OCI-LY3 (cell line): Measurements from ENCODE around the gene ANKRD33B.
A peak's percentile ranks its signal among the peaks of the same experiment; 100 is the strongest.

Experiments
- H2AFZ ChIP-seq: fragments of 200-600, 300-600 bp; shearing (Covaris generic); 2 replicates; pipeline ENCODE4 v1.6.0; 2014; ENCODE audit warnings: antibody characterized with exemption, low read depth, low read length
- H3K27ac ChIP-seq: fragments of 200-600, 300-600 bp; sonication (generic); 2 replicates; pipeline ENCODE4 v1.5.1; 2014; ENCODE audit warnings: mild to moderate bottlenecking, low read length, moderate library complexity, mixed read lengths
- H3K27me3 ChIP-seq: fragments of 200-600, 300-600 bp; sonication (generic); 2 replicates; pipeline ENCODE4 v1.6.1; 2014; ENCODE audit warnings: low read depth, low read length, mixed read lengths
- H3K36me3 ChIP-seq: fragments of 200-600, 300-600 bp; sonication (generic); replicated peaks from 2 replicates; pipeline ENCODE3; 2014; ENCODE audit warnings: low read depth, low read length, mixed read lengths
- H3K4me1 ChIP-seq: fragments of 300-600, 200-600 bp; sonication (generic); 2 replicates; pipeline ENCODE4 v1.6.1; 2014; ENCODE audit warnings: low read length, mixed read lengths
- H3K4me2 ChIP-seq: fragments of 200-600, 300-600 bp; sonication (generic); 2 replicates; pipeline ENCODE4 v1.6.1; 2014; ENCODE audit warnings: low read length, mixed read lengths
- H3K4me3 ChIP-seq: fragments of 300-600, 200-600 bp; sonication (generic); 2 replicates; pipeline ENCODE4 v1.5.1; 2014; ENCODE audit warnings: antibody characterized with exemption, mild to moderate bottlenecking, low read length, moderate library complexity
- H3K79me2 ChIP-seq: fragments of 300-600, 200-600 bp; shearing (Covaris generic); 2 replicates; pipeline ENCODE4 v1.6.1; 2014; ENCODE audit warnings: mild to moderate bottlenecking, low read length, mixed read lengths
- H3K9ac ChIP-seq: fragments of 300-600, 200-600 bp; shearing (Covaris generic); 2 replicates; pipeline ENCODE4 v1.6.0; 2014; ENCODE audit warnings: mild to moderate bottlenecking, low read length, moderate library complexity
- H3K9me3 ChIP-seq: fragments of 200-600, 300-600 bp; shearing (Covaris generic); 2 replicates; pipeline ENCODE4 v1.6.1; 2014; ENCODE audit warnings: low read length, mixed read lengths; ENCODE audit not compliant: insufficient read depth
- H4K20me1 ChIP-seq: fragments of 200-600, 300-600 bp; sonication (generic); 2 replicates; pipeline ENCODE4 v1.6.1; 2016; ENCODE audit warnings: low read length, mixed read lengths; ENCODE audit not compliant: insufficient read depth
- CTCF ChIP-seq: fragments of 200-600, 300-600 bp; sonication (generic); IDR thresholded peaks from 2 replicates; pipeline ENCODE4 v1.5.1; 2014; ENCODE audit warnings: antibody characterized with exemption, low read length, low read depth
- EZH2phosphoT487 ChIP-seq: fragments of 200-600 bp; shearing (Covaris generic); IDR thresholded peaks from 2 replicates; pipeline ENCODE4 v1.6.1; 2018; ENCODE audit warnings: antibody characterized with exemption, mixed run types, low read depth

The ANKRD33B gene

GRCh38 chr5:10576790-10577189 is 12.9 kb downstream of the ANKRD33B start:
- Histone ChIP-seq H3K27me3 (no peaks in the 10 kb centered on the region), H3K27ac (peak overlapping the region; percentile 96), H3K4me3 (peak overlapping the region; percentile 32), H3K36me3 (peaks cover 23% of the 10 kb centered on the region), H3K79me2 (peaks cover 91% of the 10 kb centered on the region), H3K9me3 (no peaks in the 10 kb centered on the region), H3K4me2 (peak overlapping the region; percentile 71), H3K4me1 (peaks cover 87% of the 10 kb centered on the region), H2AFZ (no peak overlapping the region), H3K9ac (no peak overlapping the region; the same call in 1 of the 2 replicates), H4K20me1 (peaks cover 69% of the 10 kb centered on the region)
- TF ChIP-seq EZH2phosphoT487 (no peak), CTCF (no peak)

GRCh38 chr5:10577371-10578292 is 13.8 kb downstream of the ANKRD33B start:
- H3K9me3 ChIP-seq: no peaks in the 10 kb centered on the region
- H3K27me3 ChIP-seq: no peaks in the 10 kb centered on the region
- H3K4me3 ChIP-seq: peak overlapping the region; percentile 31; the same call in 1 of the 2 replicates
- peak overlapping the region; percentile 63 for H3K9ac ChIP-seq
- H3K36me3 ChIP-seq: peaks cover 23% of the 10 kb centered on the region
- no peak overlapping the region for H2AFZ ChIP-seq
- H3K4me1 ChIP-seq: peaks cover 90% of the 10 kb centered on the region
- H4K20me1 ChIP-seq: peaks cover 70% of the 10 kb centered on the region
- no peak for TF ChIP-seq EZH2phosphoT487
- no peak for TF ChIP-seq CTCF
- peak overlapping the region; percentile 96 for H3K27ac ChIP-seq
- peak overlapping the region; percentile 71 for H3K4me2 ChIP-seq
- H3K79me2 ChIP-seq: peaks cover 91% of the 10 kb centered on the region

- peak overlapping the region; percentile 96 for H3K27ac ChIP-seq
- H3K79me2 ChIP-seq: peaks cover 91% of the 10 kb centered on the region
- peaks cover 70% of the 10 kb centered on the region for H4K20me1 ChIP-seq
- H3K4me3 ChIP-seq: peak overlapping the region; percentile 28; the same call in 1 of the 2 replicates
- peaks cover 90% of the 10 kb centered on the region for H3K4me1 ChIP-seq
- H3K36me3 ChIP-seq: peaks cover 19% of the 10 kb centered on the region
- no peak overlapping the region for H2AFZ ChIP-seq
- no peaks in the 10 kb centered on the region for H3K27me3 ChIP-seq
- peak overlapping the region; percentile 63 for H3K9ac ChIP-seq
- TF ChIP-seq EZH2phosphoT487 (no peak), CTCF (no peak)
- H3K4me2 ChIP-seq: peak overlapping the region; percentile 71
- no peaks in the 10 kb centered on the region for H3K9me3 ChIP-seq
Measured at GRCh38 chr5:10578293-10578665, 14.4 kb downstream of the ANKRD33B start.

GRCh38 chr5:10578869-10579268 is 15.0 kb downstream of the ANKRD33B start:
- TF ChIP-seq EZH2phosphoT487 (no peak), CTCF (no peak)
- Histone ChIP-seq H3K27ac (peak overlapping the region; percentile 96), H3K27me3 (no peaks in the 10 kb centered on the region), H3K4me1 (peaks cover 90% of the 10 kb centered on the region), H3K79me2 (peaks cover 91% of the 10 kb centered on the region), H3K4me3 (peak overlapping the region; percentile 65), H2AFZ (no peak overlapping the region), H4K20me1 (peaks cover 71% of the 10 kb centered on the region), H3K9me3 (no peaks in the 10 kb centered on the region), H3K9ac (peak overlapping the region; percentile 68), H3K4me2 (peak overlapping the region; percentile 84), H3K36me3 (peaks cover 18% of the 10 kb centered on the region)
